Measurements from ENCODE around the gene ARL5B.

ARL5B gene

DNA sequence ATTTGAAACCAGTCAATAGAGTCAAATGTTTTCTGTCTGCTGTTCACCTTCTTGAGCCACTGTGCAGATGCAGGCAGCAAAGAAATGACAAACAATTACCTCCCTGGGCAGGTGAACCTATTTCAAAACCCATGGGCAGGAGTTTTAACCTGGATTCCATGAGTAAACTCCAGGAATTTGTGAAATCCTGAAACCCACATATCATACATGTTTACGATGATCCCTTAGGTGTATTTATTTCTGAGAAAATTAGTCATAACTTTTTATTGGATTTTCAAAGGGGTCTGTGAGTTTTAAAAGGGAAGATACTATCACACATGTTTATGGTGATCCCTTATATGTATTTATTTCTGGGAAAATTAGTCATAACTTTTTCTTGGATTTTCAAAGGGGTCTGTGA is 59.8 kb downstream of the ARL5B start:
- DNase-seq, result no peak

DNA sequence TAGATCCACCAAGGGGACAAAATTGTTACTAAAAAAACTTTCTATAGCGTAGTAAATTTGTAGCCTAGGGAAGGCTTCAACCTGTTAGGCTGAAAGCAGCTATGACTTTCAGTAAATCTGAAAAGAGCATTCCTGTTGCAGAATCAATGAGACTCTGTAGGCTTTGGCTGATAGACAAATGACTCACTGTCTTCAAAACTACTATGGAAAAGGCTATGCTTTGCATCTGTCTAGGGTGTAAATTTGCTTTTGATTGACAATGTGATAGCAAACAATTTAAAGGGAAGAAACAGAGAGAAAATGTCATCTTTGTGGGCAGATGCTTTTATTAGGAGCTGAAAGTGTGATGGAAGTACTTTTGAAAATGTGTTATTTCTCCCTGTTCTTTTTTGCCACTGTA is 60.6 kb downstream of the ARL5B start:
- no peak for DNase-seq

DNA sequence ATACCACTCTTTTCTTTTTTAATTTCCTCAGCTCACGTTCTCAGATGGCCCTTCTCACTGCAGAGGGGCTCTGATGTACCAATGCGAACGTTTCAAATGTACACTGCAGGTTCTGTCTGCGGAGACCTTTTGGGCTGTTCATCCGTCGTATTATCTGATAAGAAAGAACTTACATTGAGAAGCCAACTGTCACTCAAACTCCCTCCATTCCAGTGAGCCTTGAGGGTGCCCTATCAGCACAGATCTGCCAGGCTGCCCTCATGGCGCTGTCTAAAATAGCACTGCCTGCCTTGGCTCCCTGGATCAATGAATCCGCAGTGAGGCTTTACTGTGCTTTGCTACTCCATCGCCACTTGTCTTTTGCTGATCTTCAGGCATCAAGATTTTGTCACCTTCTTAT is 61.8 kb downstream of the ARL5B start:
- DNase-seq, result no peak

DNA sequence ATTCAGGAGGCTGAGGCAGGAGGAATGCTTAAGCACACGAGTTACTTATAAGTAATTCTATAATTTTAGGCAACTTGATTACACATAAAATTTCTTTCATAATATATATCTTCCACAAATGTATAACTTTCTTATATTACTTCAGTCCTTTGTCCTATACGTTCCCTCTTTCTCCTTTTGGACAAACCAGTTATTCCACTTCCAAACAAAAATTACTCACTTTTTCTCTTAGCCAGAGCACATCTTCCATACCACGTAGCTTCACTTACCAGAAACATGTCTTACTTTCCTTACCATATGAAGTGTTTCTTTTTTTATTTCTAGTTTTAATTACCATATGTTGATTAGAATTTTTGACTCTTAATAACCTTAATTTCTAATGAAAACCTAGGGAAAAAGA is 64.6 kb downstream of the ARL5B start:
- no peak for DNase-seq

Data from NCI-H524 treated with DMSO at 0.1 percent for 48 hours (cell line).